Mesendoderm (in vitro differentiated cells): ENCODE data around the gene RAET1E.
"Not testable (repeated sequence)": the region's sequence is repeated elsewhere in the genome, so short reads cannot be mapped to it uniquely, and the experiment has no call there.

ENCODE experiments used
- DNase-seq: peaks from one replicate; pipeline ENCODE4 v3.0.0; 2013
- H2AK5ac ChIP-seq: 2 replicates; pipeline ENCODE4 v1.6.1; 2013; ENCODE audit warnings: low read length, inconsistent platforms
- H2BK120ac ChIP-seq: 2 replicates; pipeline ENCODE4 v1.6.1; 2013; ENCODE audit warnings: low read depth, mild to moderate bottlenecking, low read length, moderate library complexity, mixed read lengths
- H2BK15ac ChIP-seq: replicated peaks from 2 replicates; pipeline ENCODE4 v1.6.1; 2013; ENCODE audit warnings: low read depth, mild to moderate bottlenecking, moderate library complexity
- H2BK5ac ChIP-seq: 2 replicates; pipeline ENCODE4 v1.6.1; 2013; ENCODE audit warnings: low read length, inconsistent platforms
- H3K18ac ChIP-seq: 2 replicates; pipeline ENCODE4 v1.6.1; 2013; ENCODE audit warnings: mild to moderate bottlenecking, low read length, mixed read lengths
- H3K23ac ChIP-seq: one replicate; pipeline ENCODE4 v1.6.1; 2013; ENCODE audit warnings: low read length
- H3K27ac ChIP-seq: 2 replicates; pipeline ENCODE4 v1.5.1; 2013; ENCODE audit warnings: low read depth, mild to moderate bottlenecking, inconsistent platforms, low read length, moderate library complexity
- H3K27me3 ChIP-seq: 2 replicates; pipeline ENCODE4 v1.6.1; 2013; ENCODE audit warnings: low read length, control low read depth, mild to moderate bottlenecking, inconsistent platforms; ENCODE audit not compliant: insufficient read depth, poor library complexity
- H3K36me3 ChIP-seq: 2 replicates; pipeline ENCODE4 v1.6.1; 2013; ENCODE audit warnings: low read length, inconsistent platforms; ENCODE audit not compliant: control insufficient read depth, insufficient read depth
- H3K4ac ChIP-seq: one replicate; pipeline ENCODE4 v1.6.1; 2013; ENCODE audit warnings: low read depth, mild to moderate bottlenecking, low read length, moderate library complexity
- H3K4me1 ChIP-seq: 2 replicates; pipeline ENCODE4 v1.6.1; 2013; ENCODE audit warnings: low read depth, low read length, inconsistent platforms; ENCODE audit not compliant: control insufficient read depth
- H3K4me2 ChIP-seq: 2 replicates; pipeline ENCODE4 v1.6.1; 2013; ENCODE audit warnings: low read length
- H3K4me3 ChIP-seq: 2 replicates; pipeline ENCODE4 v1.5.1; 2013; ENCODE audit warnings: mild to moderate bottlenecking, low read length
- H3K56ac ChIP-seq: one replicate; pipeline ENCODE4 v1.6.1; 2013; ENCODE audit warnings: low read length
- H3K79me1 ChIP-seq: 2 replicates; pipeline ENCODE4 v1.6.1; 2013; ENCODE audit warnings: low read length, inconsistent platforms
- H3K79me2 ChIP-seq: 2 replicates; pipeline ENCODE4 v1.6.1; 2013; ENCODE audit warnings: mild to moderate bottlenecking, low read length; ENCODE audit not compliant: control insufficient read depth, insufficient read depth
- H3K9ac ChIP-seq: 2 replicates; pipeline ENCODE4 v1.6.1; 2013; ENCODE audit warnings: low read length, inconsistent platforms
- H4K5ac ChIP-seq: one replicate; pipeline ENCODE4 v1.6.1; 2013; ENCODE audit warnings: low read length
- H4K8ac ChIP-seq: one replicate; pipeline ENCODE4 v1.6.1; 2013; ENCODE audit warnings: low read depth, mild to moderate bottlenecking, control low read depth, low read length, moderate library complexity
- WGBS: extraction: QIAGEN DNeasy Blood & Tissue Kit; methylation state at CpG from one replicate; pipeline ENCODE4 v1.1.7; 2013; ENCODE audit warnings: low lambda C conversion rate, missing lambda C conversion rate; ENCODE audit not compliant: insufficient coverage; ENCODE audit errors: extremely low coverage; 5-methylcytosine and 5-hydroxymethylcytosine counted together

The RAET1E gene

GRCh38 chr6:149848343-149848742, 49.6 kb downstream of the RAET1E start:
- H2BK5ac ChIP-seq, H4K8ac ChIP-seq, H3K27me3 ChIP-seq, H3K79me1 ChIP-seq, H3K18ac ChIP-seq, H3K79me2 ChIP-seq, H3K4me1 ChIP-seq, H2BK15ac ChIP-seq, H2AK5ac ChIP-seq, H3K36me3 ChIP-seq, H3K23ac ChIP-seq, H3K4me3 ChIP-seq, H3K9ac ChIP-seq, DNase-seq, H4K5ac ChIP-seq, H3K4ac ChIP-seq, H3K27ac ChIP-seq, H3K4me2 ChIP-seq, H3K56ac ChIP-seq, H2BK120ac ChIP-seq: not testable (repeated sequence)
- no CpG with 5 or more reads among the region's 4 CpGs for WGBS
